MCF 10A (cell line): ENCODE measurements around the gene PALMD. TPM values are rescaled to one million over a fixed set of nuclear protein-coding genes. Genes with fewer than 3 reads are reported as not detected.

Source experiments
- BruUV-seq: library from RNA; stranded (reverse); fragments of 400-500 nt; replicated peaks from 2 replicates; lab custom pipeline; 2021; lab: Mats Ljungman, UMichigan
- CTCF ChIA-PET: fragments of 300-600 bp; sonication (Branson Sonifier 250); formaldehyde crosslinking; extraction: SDS; loops from one replicate; lab custom pipeline; 2021; ENCODE audit warnings: antibody characterized with exemption, inconsistent platforms; lab: Yijun Ruan, JAX
- POLR2A ChIA-PET: fragments of 300-600, 350-650 bp; sonication (Branson Sonifier 250); formaldehyde crosslinking; extraction: SDS; loops from one replicate; lab custom pipeline; 2020; ENCODE audit warnings: antibody characterized with exemption, inconsistent platforms; lab: Yijun Ruan, JAX
- DNase-seq: peaks from one replicate; pipeline ENCODE4 v3.0.0-alpha.2; 2018; ENCODE audit not compliant: unreplicated experiment
- H3K27ac Mint-ChIP-seq: one replicate; pipeline ENCODE4 v1.8.0; 2022; ENCODE audit warnings: mild to moderate bottlenecking, low read depth, mixed read lengths; ENCODE audit not compliant: unreplicated experiment
- H3K27me3 Mint-ChIP-seq: one replicate; pipeline ENCODE4 v1.8.0; 2022; ENCODE audit warnings: mixed read lengths; ENCODE audit not compliant: insufficient read depth, unreplicated experiment
- H3K36me3 Mint-ChIP-seq: one replicate; pipeline ENCODE4 v1.8.0; 2022; ENCODE audit warnings: mild to moderate bottlenecking, moderate library complexity, mixed read lengths; ENCODE audit not compliant: insufficient read depth, unreplicated experiment
- H3K4me1 Mint-ChIP-seq: one replicate; pipeline ENCODE4 v1.8.0; 2022; ENCODE audit warnings: mixed read lengths; ENCODE audit not compliant: insufficient read depth, unreplicated experiment
- H3K4me3 Mint-ChIP-seq: one replicate; pipeline ENCODE4 v1.8.0; 2022; ENCODE audit warnings: mild to moderate bottlenecking, moderate library complexity, mixed read lengths; ENCODE audit not compliant: unreplicated experiment
- H3K9me3 Mint-ChIP-seq: one replicate; pipeline ENCODE4 v1.8.0; 2022; ENCODE audit warnings: mixed read lengths; ENCODE audit not compliant: unreplicated experiment
- intact Hi-C: fragments of 100-400 bp; cut with micrococcal nuclease; formaldehyde crosslinking; loops from 2 replicates; pipeline ENCODE4 v1.14.1; 2022
- total RNA-seq: library from RNA; stranded (reverse); gene quantifications from 2 replicates; pipeline ENCODE4 v1.2.3, GENCODE V29; 2022
- TF ChIP-seq, protein P1 (sequence below): fragments of 200-600 bp; IDR thresholded peaks from one replicate; pipeline ENCODE4 v1.8.0; 2022; ENCODE audit warnings: antibody characterized with exemption, mild to moderate bottlenecking; ENCODE audit not compliant: unreplicated experiment

The PALMD gene
- total RNA-seq, 1 experiment from 2014 or later, result 0.33 TPM

DNA sequence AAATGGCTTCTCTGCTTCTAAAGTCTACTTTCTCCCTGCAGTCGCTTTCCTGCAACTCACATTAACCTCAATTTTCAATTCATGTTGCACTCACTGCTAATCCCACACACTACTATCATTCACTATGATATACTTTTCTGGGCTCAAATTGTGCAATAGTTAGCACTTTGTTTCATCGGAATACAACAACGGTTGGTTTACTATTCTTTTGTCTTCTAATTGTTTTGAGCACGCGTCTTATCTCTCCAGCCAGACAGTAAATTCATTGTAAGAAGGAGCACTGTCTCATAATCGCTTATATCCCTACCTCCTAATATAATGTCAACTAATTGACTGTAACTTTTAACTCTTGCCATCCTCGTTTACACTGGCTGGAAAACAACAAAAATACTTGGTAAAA, 3.9 kb upstream of the PALMD start:
- Mint-ChIP-seq H3K4me1 (peaks cover 14% of the 10 kb centered on the region), H3K4me3 (no peak overlapping the region), H3K9me3 (no peaks in the 10 kb centered on the region), H3K27ac (no peak overlapping the region), H3K27me3 (no peaks in the 10 kb centered on the region), H3K36me3 (no peaks in the 10 kb centered on the region)
- no TSS peak for BruUV-seq
- intact Hi-C loops, result no loop called here
- ChIA-PET POLR2A (no interaction called here), CTCF (no interaction called here)
- no peak for DNase-seq
- TF ChIP-seq, protein P1, sequence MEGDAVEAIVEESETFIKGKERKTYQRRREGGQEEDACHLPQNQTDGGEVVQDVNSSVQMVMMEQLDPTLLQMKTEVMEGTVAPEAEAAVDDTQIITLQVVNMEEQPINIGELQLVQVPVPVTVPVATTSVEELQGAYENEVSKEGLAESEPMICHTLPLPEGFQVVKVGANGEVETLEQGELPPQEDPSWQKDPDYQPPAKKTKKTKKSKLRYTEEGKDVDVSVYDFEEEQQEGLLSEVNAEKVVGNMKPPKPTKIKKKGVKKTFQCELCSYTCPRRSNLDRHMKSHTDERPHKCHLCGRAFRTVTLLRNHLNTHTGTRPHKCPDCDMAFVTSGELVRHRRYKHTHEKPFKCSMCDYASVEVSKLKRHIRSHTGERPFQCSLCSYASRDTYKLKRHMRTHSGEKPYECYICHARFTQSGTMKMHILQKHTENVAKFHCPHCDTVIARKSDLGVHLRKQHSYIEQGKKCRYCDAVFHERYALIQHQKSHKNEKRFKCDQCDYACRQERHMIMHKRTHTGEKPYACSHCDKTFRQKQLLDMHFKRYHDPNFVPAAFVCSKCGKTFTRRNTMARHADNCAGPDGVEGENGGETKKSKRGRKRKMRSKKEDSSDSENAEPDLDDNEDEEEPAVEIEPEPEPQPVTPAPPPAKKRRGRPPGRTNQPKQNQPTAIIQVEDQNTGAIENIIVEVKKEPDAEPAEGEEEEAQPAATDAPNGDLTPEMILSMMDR, result no peak

DNA sequence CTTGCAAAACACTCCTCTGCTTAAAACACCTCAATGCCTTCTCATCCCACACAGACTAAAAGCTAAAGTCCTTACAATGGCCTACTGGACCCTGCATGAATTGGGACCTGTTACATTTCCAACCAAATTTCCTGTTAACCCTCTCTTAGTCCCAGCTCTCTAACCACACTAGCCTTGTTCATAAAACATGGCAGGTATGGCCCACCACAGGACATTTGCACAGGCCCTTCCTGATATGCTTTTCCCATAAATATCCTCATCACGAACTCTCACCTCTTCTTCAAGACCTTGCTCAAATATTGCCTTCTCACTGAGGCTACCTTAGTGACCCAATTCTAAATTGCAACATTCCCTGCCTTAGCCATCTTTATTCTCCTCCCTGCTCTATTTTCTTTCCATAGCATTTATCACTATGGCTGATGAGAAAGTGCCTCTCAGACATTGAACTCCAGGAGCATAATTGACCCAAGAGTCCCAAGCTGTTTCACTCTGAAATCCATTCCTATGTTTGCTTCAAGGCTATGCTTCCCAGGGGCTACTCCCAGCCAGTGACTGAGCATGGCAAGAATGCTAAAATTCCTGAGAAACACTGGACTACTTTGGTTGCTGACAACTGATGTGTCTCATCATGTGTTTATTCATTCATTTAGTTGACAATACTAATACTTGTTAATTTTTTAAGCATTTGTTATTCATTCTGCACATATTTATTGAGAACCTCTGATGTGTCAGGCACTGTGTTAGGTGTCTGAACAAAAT, 2.7 kb upstream of the PALMD start:
- intact Hi-C loops, result no loop called here
- TF ChIP-seq, protein P1, result no peak
- CTCF ChIA-PET, result no interaction called here
- H3K9me3 Mint-ChIP-seq, result no peaks in the 10 kb centered on the region
- H3K4me1 Mint-ChIP-seq, result peaks cover 17% of the 10 kb centered on the region
- no peak overlapping the region for H3K4me3 Mint-ChIP-seq
- no TSS peak for BruUV-seq
- no peak for DNase-seq
- no peaks in the 10 kb centered on the region for H3K36me3 Mint-ChIP-seq
- POLR2A ChIA-PET, result interaction anchor here (1.8 kb wide), 1 partner anchor 22 kb away, joined by 4 read pairs; no protein-coding TSS in a partner anchor
- no peaks in the 10 kb centered on the region for H3K27me3 Mint-ChIP-seq
- H3K27ac Mint-ChIP-seq, result no peak overlapping the region

DNA sequence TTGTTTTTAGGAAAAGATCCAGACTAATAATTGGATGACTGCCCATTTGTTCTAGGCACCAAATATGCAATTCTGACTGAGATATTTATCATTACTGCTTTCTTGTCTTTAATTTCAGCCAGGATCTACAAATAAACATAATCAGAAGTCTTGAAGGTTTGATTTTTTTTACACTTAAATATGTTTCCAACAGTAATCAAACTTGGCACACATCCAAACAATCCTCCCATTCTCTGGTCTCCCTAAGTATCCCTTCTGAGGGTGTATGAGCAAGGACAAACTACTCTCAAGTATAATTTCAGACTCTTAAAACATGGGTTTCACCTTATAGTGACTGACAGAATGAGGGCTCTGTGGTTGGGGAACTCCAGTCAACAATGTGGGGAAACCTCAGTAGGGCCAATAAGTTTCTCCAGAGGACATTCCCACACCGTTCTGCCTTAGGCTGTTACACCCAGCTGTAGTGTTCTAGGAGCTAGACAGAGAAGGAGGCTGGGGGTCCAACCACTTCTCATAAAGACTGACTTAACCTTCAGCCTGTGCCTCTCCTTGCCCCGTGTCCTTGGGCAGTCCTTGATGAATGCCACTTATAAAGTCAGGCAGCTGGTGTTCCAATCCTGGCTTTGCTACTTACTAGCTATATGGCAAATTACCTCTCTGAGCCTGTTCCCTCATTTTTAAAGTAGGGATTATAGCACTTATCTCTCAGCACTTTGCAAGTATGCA, 1.5 kb upstream of the PALMD start:
- TF ChIP-seq, protein P1, result no peak
- ChIA-PET POLR2A (interaction anchor here (0.8 to 8.4 kb wide), 15 partner anchors 9 to 100 kb away, joined by 3 to 148 read pairs (median 6); no protein-coding TSS in a partner anchor), CTCF (interaction anchor here (0.6 to 4.7 kb wide), 9 partner anchors 11 to 852 kb away, joined by 3 to 38 read pairs (median 4); no protein-coding TSS in a partner anchor)
- Mint-ChIP-seq H3K36me3 (no peaks in the 10 kb centered on the region), H3K4me3 (no peak overlapping the region), H3K27ac (no peak overlapping the region), H3K4me1 (peaks cover 22% of the 10 kb centered on the region), H3K27me3 (no peaks in the 10 kb centered on the region), H3K9me3 (no peaks in the 10 kb centered on the region)
- no TSS peak for BruUV-seq
- peak; percentile 27 for DNase-seq
- intact Hi-C loops, result no loop called here

DNA sequence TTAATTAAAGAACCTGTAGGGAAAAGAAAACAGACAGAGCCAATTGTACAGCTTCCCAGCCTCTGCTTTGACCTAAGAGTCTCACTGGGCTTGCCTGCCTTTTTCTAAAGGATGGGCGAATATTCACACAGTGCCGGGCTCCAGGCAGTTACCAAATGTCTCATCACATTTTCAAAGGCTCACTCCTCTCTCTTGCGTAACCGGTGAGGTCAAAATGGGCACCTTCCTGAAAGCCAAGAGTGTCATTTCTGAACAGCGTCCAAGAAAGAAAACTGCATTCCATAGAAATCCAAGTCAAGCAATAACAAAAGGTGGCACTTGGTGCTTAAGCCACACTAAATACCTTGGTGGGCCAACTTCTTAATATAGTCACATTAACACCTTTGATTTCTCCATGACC, 710 bp upstream of the PALMD start:
- peak; percentile 97 for DNase-seq
- TF ChIP-seq, protein P1, result no peak
- Mint-ChIP-seq H3K4me1 (peaks cover 29% of the 10 kb centered on the region), H3K4me3 (peak overlapping the region; percentile 56), H3K36me3 (no peaks in the 10 kb centered on the region), H3K27me3 (no peaks in the 10 kb centered on the region), H3K9me3 (no peaks in the 10 kb centered on the region), H3K27ac (peak overlapping the region; percentile 46)
- CTCF ChIA-PET, result interaction anchor here (0.5 to 4.7 kb wide), 11 partner anchors 11 to 465 kb away, joined by 3 to 38 read pairs (median 4); no protein-coding TSS in a partner anchor
- BruUV-seq, result no TSS peak
- intact Hi-C loops, result no loop called here
- POLR2A ChIA-PET, result interaction anchor here (0.8 to 8.4 kb wide), 16 partner anchors 9 to 141 kb away, joined by 3 to 148 read pairs (median 6); no protein-coding TSS in a partner anchor
